ENCODE measurements around the gene PATL1.
"Not testable (repeated sequence)": the region's sequence is repeated elsewhere in the genome, so short reads cannot be mapped to it uniquely, and the experiment has no call there.

The PATL1 gene

GRCh38 chr11:59668950-59669610, at the start of gene PATL1:
TSS of gene PATL1 (minus strand) at chr11:59669037. CDS start at chr11:59668895, 142 bp downstream.
- DNase-seq, result peak; percentile 99

GRCh38 chr11:59716051-59716450, 47.2 kb upstream of the PATL1 start:
- DNase-seq, result no peak

GRCh38 chr11:59713745-59714144, 44.9 kb upstream of the PATL1 start, which contains the start of gene OR10V1:
TSS of gene OR10V1 (minus strand) at chr11:59713845. CDS start at chr11:59713845, 0 bp downstream.
- no peak for DNase-seq

- DNase-seq, result no peak
Observed at GRCh38 chr11:59710136-59710847, 41.5 kb upstream of the PATL1 start.

- DNase-seq, result no peak
Observed at GRCh38 chr11:59708537-59708936, 39.7 kb upstream of the PATL1 start.

- DNase-seq, result no peak
Observed at GRCh38 chr11:59707371-59707770, 38.5 kb upstream of the PATL1 start.

GRCh38 chr11:59706518-59707285, 37.9 kb upstream of the PATL1 start:
- no peak for DNase-seq

GRCh38 chr11:59705294-59705693, 36.5 kb upstream of the PATL1 start:
- no peak for DNase-seq

GRCh38 chr11:59703515-59703914, 34.7 kb upstream of the PATL1 start:
- DNase-seq, result not testable (repeated sequence)

GRCh38 chr11:59700157-59700556, 31.3 kb upstream of the PATL1 start:
- DNase-seq, result not testable (repeated sequence)

- DNase-seq, result no peak
Observed at GRCh38 chr11:59698506-59698905, 29.7 kb upstream of the PATL1 start.

- no peak for DNase-seq
Observed at GRCh38 chr11:59692915-59693314, 24.1 kb upstream of the PATL1 start.

GRCh38 chr11:59691156-59691555, 22.3 kb upstream of the PATL1 start:
- DNase-seq, result no peak

- no peak for DNase-seq
Observed at GRCh38 chr11:59689015-59689414, 20.2 kb upstream of the PATL1 start.

GRCh38 chr11:59681260-59681725, 12.5 kb upstream of the PATL1 start:
- not testable (repeated sequence) for DNase-seq

GRCh38 chr11:59680287-59681154, 11.7 kb upstream of the PATL1 start:
- peak; percentile 63 for DNase-seq

GRCh38 chr11:59679347-59679746, 10.5 kb upstream of the PATL1 start:
- no peak for DNase-seq

- no peak for DNase-seq
Observed at GRCh38 chr11:59678813-59679165, 10.0 kb upstream of the PATL1 start.

- no peak for DNase-seq
Observed at GRCh38 chr11:59678118-59678812, 9.4 kb upstream of the PATL1 start.

GRCh38 chr11:59676205-59676604, 7.4 kb upstream of the PATL1 start:
- no peak for DNase-seq

- DNase-seq, result no peak
Observed at GRCh38 chr11:59674291-59674690, 5.5 kb upstream of the PATL1 start.

- no peak for DNase-seq
Observed at GRCh38 chr11:59673291-59673690, 4.5 kb upstream of the PATL1 start.
